PC-9 (cell line): ENCODE measurements around the gene DCN.

ENCODE experiments used
- CTCF ChIP-seq: fragments of 200-600 bp; sonication (generic); conservative IDR thresholded peaks from 2 replicates; pipeline ENCODE4 v1.6.1; 2017; ENCODE audit warnings: mixed run types, antibody characterized with exemption, mild to moderate bottlenecking, moderate library complexity
- EZH2 ChIP-seq: fragments of 200-600 bp; sonication (generic); IDR thresholded peaks from 2 replicates; pipeline ENCODE4 v1.8.0; 2017; ENCODE audit warnings: antibody characterized with exemption, low read depth

- TF ChIP-seq CTCF: no peak
- TF ChIP-seq EZH2: no peak
Observed at GRCh38 chr12:91172096-91172495, 10.5 kb downstream of the DCN start.
